Mucosa of descending colon (tissue), 3 donors: ENCODE data around the gene GNG7. TPM values are rescaled to one million over a fixed set of nuclear protein-coding genes. Genes with fewer than 3 reads are reported as not detected.
"Not testable (repeated sequence)": the region's sequence is repeated elsewhere in the genome, so short reads cannot be mapped to it uniquely, and the experiment has no call there.

Experiments used
- ATAC-seq: fragments of 200-7000 bp; cut with Tn5 transposase; one replicate; pipeline ENCODE4 v1.9.1; 2020; ENCODE audit warnings: mild to moderate bottlenecking, moderate library complexity
- DNase-seq, 3 donors: peaks; one replicate each; pipeline ENCODE4 v3.0.0-alpha.2; 2020
- H3K36me3 ChIP-seq: fragments of 200-600 bp; one replicate; pipeline ENCODE4 v1.8.0; 2021; ENCODE audit warnings: low read depth, mild to moderate bottlenecking
- H3K4me1 ChIP-seq: fragments of 200-600 bp; one replicate; pipeline ENCODE4 v1.8.0; 2021; ENCODE audit warnings: low read depth, mild to moderate bottlenecking
- H3K4me3 ChIP-seq: fragments of 200-600 bp; one replicate; pipeline ENCODE4 v1.8.0; 2021; ENCODE audit warnings: mild to moderate bottlenecking
- H3K9me3 ChIP-seq: fragments of 200-600 bp; one replicate; pipeline ENCODE4 v1.8.0; 2021; ENCODE audit warnings: mild to moderate bottlenecking
- intact Hi-C, 2 donors: fragments of 100-400 bp; cut with DNase I in 1 of 2; cut with micrococcal nuclease in 1 of 2; formaldehyde crosslinking; loops; one replicate each; pipeline versions ENCODE4 v1.11.0 to v1.11.1; 2022; cut with DNase I, micrococcal nuclease
- total RNA-seq, 3 donors: library from RNA; stranded (reverse); fragmentation: NEBNext Ultra II Directional in 2 of 3; extraction: Animal tissue kit (Norgen Biotek cat#: 25700) in 2 of 3; gene quantifications; one replicate each; pipeline versions ENCODE4 v1.2.1 to v1.2.4, GENCODE V29; 2021 to 2023
- TF ChIP-seq, protein P1 (sequence below): fragments of 200-600 bp; IDR thresholded peaks from one replicate; pipeline ENCODE4 v1.8.0; 2022; ENCODE audit warnings: antibody characterized with exemption, mild to moderate bottlenecking
- donor health status: DM: no; HTN: no; CAD: no; lungs with moderate emphysema.
- donor health status: DM: no; HTN: no; CAD: no.
- donor health status: DM: no; HTN: yes; CAD: no.

Gene GNG7
- total RNA-seq, 3 donors from 2014 or later = 2.5 to 6.9 (median 2.9) TPM

DNA sequence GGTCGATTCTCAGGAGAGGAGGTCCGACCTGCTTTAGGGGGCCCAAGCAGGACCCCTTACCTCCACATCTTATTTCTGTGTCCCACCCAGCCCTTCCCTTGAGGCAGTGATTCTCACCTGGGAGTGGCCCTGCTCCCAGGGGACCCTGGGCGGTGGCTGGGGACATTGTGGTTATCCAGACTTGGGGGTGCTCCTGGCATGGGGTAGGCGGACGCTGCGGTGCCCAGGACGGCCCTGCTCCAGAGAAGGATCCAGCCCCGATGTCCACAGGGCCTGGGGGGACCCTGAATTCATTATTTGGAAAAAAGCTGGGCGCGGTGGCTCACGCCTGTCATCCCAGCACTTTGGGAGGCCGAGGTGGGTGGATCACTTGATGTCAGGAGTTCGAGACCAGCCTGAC, 142.1 kb downstream of the GNG7 start:
- intact Hi-C loops = no loop called here
- no peak for ATAC-seq

DNA sequence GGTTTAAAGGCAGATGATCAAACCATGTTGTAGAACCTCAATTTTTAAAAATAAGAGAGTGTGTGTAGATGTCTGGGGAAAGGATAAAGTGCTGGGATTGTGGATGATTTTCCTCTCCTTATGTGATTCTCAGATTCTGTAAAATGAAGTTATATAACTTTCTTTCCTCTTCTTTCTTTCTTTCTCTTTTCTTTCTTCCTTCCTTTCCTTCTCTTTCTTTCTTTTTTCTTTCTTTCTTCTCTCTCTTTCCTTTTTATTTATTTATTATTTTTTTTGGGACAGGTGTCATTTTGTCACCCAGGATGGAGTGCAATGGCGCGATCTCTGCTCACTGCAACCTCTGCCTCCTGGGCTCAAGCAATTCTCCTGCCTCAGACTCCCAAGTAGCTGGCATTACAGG, 144.0 kb downstream of the GNG7 start:
- TF ChIP-seq, protein P1, sequence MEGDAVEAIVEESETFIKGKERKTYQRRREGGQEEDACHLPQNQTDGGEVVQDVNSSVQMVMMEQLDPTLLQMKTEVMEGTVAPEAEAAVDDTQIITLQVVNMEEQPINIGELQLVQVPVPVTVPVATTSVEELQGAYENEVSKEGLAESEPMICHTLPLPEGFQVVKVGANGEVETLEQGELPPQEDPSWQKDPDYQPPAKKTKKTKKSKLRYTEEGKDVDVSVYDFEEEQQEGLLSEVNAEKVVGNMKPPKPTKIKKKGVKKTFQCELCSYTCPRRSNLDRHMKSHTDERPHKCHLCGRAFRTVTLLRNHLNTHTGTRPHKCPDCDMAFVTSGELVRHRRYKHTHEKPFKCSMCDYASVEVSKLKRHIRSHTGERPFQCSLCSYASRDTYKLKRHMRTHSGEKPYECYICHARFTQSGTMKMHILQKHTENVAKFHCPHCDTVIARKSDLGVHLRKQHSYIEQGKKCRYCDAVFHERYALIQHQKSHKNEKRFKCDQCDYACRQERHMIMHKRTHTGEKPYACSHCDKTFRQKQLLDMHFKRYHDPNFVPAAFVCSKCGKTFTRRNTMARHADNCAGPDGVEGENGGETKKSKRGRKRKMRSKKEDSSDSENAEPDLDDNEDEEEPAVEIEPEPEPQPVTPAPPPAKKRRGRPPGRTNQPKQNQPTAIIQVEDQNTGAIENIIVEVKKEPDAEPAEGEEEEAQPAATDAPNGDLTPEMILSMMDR = no peak
- ATAC-seq (no peak), DNase-seq (no peak)
- Histone ChIP-seq H3K4me1 (no peaks in the 10 kb centered on the region), H3K36me3 (no peaks in the 10 kb centered on the region), H3K9me3 (no peaks in the 10 kb centered on the region), H3K4me3 (no peak overlapping the region)
- intact Hi-C loops = no loop called here

More for the DNA sequence above, 142.1 kb downstream of the GNG7 start:
- TF ChIP-seq, protein P1 = no peak
- DNase-seq = peak in 1 of 3 donors; percentile 33
- no peak overlapping the region for H3K4me3 ChIP-seq
- H3K36me3 ChIP-seq = no peaks in the 10 kb centered on the region
- H3K9me3 ChIP-seq = no peaks in the 10 kb centered on the region
- H3K4me1 ChIP-seq = no peaks in the 10 kb centered on the region

DNA sequence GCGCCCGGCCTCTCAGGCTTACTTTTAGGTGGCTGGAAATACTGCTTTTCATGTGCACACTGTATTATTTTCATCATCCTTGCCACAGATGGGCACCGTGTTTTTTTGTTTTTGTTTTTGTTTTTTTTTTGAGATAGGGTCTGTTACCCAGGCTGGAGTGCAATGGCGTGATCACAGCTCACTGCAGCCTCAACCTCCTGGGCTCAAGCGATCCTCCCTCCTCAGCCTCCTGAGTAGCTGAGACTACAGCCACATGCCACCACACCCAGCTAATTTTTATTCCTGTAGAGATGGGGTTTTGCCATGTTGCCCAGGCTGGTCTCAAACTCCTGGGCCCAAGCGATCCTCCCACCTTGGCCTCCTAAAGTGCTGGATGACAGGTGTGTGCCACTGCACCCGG, 144.4 kb downstream of the GNG7 start:
- H3K4me3 ChIP-seq, H3K9me3 ChIP-seq, intact Hi-C loops, H3K36me3 ChIP-seq, H3K4me1 ChIP-seq, ATAC-seq: not testable (repeated sequence)
- peak in 1 of 3 donors; percentile 3 for DNase-seq

DNA sequence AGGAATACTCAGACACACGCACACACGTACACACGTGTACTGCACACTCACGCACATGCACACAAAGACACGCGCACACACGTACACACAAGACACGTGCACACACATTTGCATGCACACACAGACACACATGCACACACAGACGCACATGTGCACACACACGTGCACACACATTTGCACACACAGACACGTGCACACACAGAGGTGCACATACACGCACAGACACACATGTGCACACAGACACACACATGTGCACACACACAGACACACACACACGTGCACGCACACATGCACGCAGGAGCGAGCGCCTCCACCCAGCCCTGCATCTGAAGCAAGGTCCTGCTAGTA, 145.4 kb downstream of the GNG7 start:
- ATAC-seq (no peak), DNase-seq (peak in 2 of 3 donors; percentile 14 to 19)
- TF ChIP-seq, protein P1 = no peak
- Histone ChIP-seq H3K36me3 (no peaks in the 10 kb centered on the region), H3K9me3 (no peaks in the 10 kb centered on the region), H3K4me3 (no peak overlapping the region), H3K4me1 (no peaks in the 10 kb centered on the region)
- intact Hi-C loops = no loop called here

DNA sequence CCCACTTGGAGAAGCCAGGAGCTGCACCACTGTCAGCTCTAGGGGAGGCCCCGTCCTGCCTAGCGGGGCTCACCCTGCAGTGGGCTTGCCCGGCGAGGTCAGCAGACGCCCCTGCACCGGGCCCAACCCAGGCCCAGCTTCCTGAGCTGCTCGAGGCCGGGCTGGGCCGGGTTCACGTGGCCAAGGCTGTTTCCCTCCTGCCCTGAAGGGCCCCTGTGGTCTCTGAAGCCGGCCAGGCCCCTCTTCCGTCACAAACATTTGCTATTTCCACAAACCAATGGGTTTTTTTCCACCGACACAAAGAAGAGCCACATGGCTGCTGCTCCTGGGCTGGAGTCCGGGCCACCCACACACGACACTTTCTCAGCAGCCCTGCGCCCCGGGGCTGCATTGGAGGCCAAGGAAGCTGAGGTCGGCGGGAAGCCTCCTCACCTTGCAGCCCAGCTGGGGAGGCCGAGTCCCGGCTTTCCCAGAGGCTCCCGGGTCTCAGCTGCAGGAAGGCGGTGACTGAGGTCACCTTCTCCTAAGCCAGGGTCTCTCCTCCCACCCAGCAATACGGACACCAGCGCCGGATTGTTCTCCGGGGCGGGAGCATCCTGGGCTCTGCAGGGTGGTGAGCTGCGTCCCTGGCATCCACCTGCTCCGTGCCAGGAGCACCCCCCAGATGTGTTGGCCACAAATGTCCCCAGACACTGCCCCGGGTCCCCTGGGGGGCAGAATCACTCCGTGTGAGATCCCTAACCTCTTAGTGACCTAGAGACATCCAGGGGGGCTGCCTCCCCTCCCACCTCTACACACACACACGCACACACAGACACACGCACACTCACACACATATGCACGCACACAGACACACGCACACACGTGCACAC, 146.0 kb downstream of the GNG7 start:
- no peak for ATAC-seq

More for the DNA sequence above, 146.0 kb downstream of the GNG7 start:
- no peak overlapping the region for H3K4me3 ChIP-seq
- intact Hi-C loops = no loop called here
- H3K9me3 ChIP-seq = no peaks in the 10 kb centered on the region
- peak in 2 of 3 donors; percentile 19 to 45 for DNase-seq
- no peaks in the 10 kb centered on the region for H3K4me1 ChIP-seq
- H3K36me3 ChIP-seq = no peaks in the 10 kb centered on the region
- TF ChIP-seq, protein P1 = no peak
